ENCODE results near the gene CLEC14A.

The CLEC14A gene

GRCh38 chr14:38255673-38256532, at the start of gene CLEC14A:
CLEC14A (minus strand) TSS chr14:38256093; CDS start chr14:38256022, 71 bp downstream.
- no peak for DNase-seq

- DNase-seq = no peak
Measured at GRCh38 chr14:38302966-38303365, 47.1 kb upstream of the CLEC14A start.

GRCh38 chr14:38302034-38302433, 46.1 kb upstream of the CLEC14A start:
- no peak for DNase-seq

DNA sequence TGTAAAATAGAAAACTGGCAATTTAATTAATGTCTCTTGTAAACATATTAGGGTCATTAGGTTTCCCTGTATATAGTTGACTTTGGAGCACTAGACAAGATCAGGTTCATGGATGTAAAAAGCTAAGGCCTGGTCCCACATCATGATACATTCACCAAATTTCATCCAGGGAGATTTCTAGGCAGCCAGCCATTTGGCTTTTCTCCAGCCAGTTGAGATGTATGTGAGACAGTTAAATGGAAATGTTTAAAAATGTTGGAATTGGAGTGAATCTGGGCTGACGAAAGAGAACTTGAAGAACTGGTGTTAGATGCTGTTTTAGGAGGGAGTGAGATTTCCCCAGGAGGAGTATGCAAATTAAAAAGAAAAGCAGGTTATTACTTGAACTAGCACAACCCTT, 41.8 kb upstream of the CLEC14A start:
- DNase-seq = no peak

DNA sequence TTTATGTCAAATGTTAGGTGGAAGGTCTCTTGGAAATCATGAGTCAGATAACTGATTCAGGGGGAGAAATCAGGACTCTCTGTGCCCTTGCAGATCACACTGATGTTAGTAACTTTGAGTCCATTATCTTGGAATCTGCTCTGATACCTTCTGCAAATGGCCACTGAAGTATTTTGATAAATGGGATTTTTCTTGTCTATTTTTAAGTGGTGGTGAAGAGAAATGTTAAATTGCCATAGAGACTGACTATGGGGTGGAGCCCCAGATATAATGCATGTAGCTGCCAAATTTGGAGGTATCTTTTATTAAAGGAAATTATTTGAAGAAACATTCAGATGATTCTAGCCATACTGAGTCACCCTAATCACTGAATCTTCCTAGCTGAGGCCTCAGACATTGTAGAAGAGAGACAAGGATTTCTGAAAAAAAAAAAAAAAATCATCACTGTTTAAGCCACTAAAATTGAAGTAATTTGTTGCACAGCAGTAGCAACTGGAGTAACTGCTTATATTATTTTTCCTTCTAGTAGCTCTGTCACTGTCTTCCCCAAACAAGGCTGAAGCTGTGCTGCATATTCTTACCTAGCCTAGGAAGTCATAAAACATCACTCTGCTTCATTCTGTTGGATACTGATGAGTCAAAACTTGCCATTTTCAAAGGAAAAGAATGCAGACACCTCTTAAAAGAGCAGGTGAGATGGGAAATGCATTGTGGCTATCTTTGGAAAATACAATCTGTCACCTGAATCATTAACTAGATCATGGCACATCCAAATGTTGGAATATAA, 36.0 kb upstream of the CLEC14A start:
- no peak for DNase-seq

- DNase-seq = no peak
Measured at GRCh38 chr14:38290601-38291188, 34.8 kb upstream of the CLEC14A start.

DNA sequence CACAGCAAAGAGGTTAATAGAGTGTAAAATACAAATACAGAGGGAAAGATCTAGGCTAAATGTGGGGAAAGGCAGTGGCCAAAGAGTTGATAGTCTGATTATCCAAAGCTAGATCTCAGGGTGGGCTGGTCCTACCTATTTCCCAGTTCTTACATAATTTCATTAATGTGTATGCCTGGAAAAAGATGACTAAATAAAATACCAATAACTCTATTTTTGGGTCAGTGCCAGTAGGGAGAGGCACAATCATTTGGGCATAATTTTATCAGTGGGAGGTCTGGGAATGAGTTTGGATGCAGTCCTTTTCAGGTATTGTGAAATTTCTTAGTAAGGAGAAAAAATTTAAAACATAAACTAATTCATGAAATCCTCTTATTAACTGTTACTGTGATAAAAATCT, 30.6 kb upstream of the CLEC14A start:
- DNase-seq = no peak

DNA sequence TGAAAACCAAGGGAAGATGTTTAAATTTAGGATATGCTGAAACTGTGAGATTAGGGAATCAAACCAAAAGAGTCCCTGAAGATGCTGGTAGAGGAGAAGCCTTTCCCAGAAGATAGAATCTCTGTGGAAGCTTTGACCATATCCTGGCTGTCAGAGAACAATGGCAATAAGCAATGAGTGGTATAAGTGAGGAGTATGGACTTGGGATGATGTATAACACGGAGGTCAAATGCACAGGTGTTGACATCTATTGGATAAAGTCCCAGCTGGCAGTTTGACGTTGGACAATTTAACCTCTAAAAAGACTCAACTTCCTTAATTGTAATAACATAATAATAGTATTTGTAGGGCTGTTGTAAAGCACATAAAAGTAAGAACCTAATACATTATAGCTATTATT, 30.1 kb upstream of the CLEC14A start:
- DNase-seq = no peak

- no peak for DNase-seq
Measured at GRCh38 chr14:38282936-38283335, 27.0 kb upstream of the CLEC14A start.

DNA sequence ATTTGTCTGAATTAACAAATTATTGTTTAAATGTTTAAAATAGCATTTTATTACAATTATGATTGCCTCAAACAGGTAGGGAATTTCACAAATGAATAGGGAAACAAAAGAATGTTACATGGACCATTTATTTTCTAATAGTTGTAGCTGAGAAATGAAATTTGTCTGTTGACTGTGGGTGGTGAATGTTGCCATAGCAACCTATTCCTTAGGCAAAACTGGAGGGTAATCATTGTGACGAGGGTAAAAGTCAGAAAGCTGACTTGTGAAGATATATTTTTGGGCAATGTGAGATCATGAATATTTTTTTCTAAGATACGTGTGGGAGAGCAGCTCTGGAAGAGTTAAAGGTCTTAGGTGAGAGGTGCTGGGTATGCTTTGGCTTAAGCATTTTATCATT, 24.2 kb upstream of the CLEC14A start:
- DNase-seq = no peak

DNA sequence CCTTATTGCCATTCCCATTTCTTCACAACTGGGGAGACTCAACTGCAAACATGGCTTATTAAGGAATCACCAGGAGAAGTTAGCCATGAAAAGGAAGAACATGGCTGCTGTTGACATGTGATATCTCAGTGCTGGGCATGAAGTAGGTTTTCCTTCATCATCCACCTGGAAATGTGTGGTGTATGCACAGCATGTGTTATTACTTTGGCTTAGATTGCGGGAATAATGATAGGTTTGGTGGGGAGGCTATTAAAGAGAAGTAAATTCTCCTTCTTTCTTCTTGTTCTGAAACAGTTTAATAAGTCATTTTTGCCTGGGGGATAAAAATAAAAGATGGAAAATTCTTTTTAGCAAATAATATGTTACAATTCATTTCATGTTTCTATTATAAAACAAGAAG, 23.7 kb upstream of the CLEC14A start:
- no peak for DNase-seq

DNA sequence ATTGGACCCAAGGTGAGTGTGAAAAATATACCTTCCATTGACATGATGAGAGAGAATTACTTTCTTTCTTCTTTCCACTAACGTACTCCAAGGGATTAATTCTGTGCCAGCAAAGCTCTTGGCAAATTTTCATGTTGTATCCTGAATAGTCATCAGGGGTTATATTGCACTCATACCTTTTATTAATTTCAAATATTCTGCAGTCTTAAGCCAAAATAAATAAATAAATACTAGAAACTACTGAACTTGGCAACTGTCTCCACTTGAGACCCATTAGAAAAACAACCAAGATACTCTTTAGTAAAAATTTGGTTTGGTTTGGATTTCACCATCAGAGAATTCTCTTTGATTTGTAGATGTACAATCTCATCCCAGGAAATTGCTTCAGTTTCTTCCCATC, 22.1 kb upstream of the CLEC14A start:
- DNase-seq = no peak

DNA sequence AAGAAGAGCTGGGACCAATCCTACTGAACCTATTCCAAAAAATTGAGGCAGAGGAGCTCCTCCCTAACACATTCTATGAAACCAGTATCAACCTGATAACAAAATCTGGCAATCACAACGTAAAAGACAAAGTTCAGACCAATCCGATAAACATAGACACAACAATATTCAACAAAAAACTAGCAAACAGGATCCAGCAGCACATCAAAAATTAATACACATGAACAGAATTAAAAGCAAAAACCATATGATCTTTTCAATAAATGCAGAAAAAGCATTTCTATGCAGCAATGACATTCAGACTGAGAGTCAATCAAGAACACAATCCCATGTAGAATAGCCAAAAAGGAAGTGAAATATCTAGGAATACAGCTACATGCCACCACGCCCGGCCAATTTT, 7.0 kb upstream of the CLEC14A start:
- no peak for DNase-seq

DNA sequence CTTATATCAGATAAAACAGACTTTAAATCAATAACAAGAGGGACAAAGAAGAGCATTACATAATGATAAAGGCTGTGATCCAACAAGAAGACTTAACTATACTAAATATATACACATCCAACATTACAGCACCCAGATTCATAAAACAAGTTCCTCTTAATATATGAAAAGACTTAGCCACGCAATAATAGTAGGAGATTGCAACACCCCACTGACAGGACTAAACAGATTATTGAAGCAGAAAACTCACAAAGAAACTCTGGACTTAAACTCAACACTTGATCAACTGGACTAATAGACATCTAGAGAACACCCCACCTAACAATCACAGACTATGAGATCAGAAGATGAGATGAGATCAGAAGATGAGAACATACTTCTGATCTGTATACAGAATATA, 5.7 kb upstream of the CLEC14A start:
- DNase-seq = no peak

DNA sequence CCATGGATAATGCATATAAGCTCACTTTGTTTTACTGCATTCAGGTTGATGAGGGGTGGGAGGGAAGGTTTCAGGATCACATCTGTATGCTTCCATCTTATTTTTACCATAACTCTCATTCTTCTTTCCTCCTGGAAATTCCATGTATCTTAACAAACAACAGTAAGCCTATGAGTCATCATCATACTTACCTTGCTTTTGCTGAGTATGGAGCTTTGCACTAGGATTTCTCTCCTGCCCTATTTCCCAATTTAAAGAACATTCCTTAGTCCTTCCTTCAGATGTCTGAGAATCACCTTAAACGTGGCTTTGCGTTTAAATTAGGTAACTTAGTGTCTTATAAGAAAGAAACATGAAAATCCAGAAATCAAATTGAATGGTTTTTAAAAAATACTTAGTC, 1.6 kb upstream of the CLEC14A start:
- DNase-seq = no peak

GRCh38 chr14:38256533-38256840, 594 bp upstream of the CLEC14A start:
- no peak for DNase-seq

DNA sequence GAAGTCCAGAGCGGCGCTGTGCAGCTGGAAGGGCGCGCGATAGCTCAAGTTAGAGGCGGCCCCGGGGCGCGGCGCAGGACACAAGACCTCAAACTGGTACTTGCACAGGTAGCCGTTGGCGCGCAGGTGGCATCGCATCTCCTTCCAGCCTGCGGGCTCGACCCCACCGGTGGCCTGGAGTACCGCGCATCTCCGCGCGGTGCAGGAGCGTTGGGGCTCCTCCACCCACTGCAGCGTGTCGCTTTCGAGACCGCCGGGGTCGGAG, 553 bp downstream of the CLEC14A start:
- DNase-seq = no peak

GRCh38 chr14:38254571-38255407, 1.1 kb downstream of the CLEC14A start:
- DNase-seq = no peak

DNA sequence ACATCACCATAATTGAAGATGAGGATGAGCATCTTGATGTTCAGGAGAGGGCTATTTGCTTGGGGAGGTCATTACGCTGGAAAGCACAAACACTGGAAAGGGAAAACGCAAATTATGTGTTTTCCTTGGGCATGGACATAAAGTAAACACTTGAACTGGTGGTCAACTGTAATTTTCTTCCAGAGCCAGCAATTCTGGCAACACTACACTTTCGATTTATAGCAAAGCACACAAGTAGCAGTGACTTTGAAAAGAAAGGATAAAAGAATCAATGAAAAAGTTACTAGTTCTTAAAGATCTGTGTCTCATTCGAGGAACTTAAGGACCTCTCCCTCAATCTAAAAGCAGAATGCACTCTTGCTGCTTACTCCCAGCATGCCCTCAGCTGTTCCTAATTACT, 2.2 kb downstream of the CLEC14A start:
- no peak for DNase-seq

GRCh38 chr14:38252066-38252710, 3.7 kb downstream of the CLEC14A start:
- no peak for DNase-seq

- DNase-seq = no peak
Measured at GRCh38 chr14:38250331-38250730, 5.6 kb downstream of the CLEC14A start.

DNA sequence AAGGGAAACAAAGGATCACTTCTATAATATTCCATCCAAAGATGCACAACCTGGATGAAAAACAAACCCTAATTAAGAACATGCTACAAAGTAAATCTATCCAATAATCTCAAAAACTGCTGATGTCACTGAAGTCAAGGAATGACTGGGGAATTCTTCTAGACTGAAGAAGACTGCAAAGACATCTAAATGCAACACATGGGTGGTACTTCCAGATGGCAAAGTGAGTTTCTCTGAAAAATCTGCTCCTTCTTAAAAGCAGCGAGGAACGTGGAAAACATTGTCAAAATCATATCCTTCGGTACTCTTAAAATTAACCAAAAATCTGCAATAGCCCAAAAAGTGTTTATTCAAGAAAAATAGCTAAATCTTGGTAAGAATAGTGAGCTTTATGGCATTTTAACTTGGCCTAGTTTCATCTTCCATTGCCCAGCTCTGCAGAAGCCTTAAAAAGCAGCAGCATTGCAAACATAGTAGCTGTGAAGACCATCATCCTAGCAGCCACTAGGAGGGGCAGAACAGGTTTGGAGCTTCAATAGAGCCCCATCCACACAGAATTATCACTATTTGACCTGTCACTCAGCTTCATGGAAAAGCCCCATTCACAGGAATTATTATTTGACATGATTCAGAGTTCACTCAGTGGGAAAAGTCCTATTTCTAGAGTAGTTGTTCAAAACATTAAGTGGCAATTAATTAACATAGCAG, 7.4 kb downstream of the CLEC14A start:
- no peak for DNase-seq
